Endodermal cell (in vitro differentiated cells): ENCODE results near the gene HECTD1. TPM values are rescaled to one million over a fixed set of nuclear protein-coding genes. Genes with fewer than 3 reads are reported as not detected.
"Not testable (repeated sequence)": the region's sequence is repeated elsewhere in the genome, so short reads cannot be mapped to it uniquely, and the experiment has no call there.

Experiments
- DNase-seq: peaks from one replicate; pipeline ENCODE4 v3.0.0-alpha.2; 2017
- H3K27ac ChIP-seq: 2 replicates; pipeline ENCODE4 v1.5.1; 2013; ENCODE audit warnings: mild to moderate bottlenecking, low read depth, low read length, moderate library complexity
- H3K27me3 ChIP-seq: 2 replicates; pipeline ENCODE4 v1.6.1; 2013; ENCODE audit warnings: mild to moderate bottlenecking, low read length, moderate library complexity; ENCODE audit not compliant: insufficient read depth, control insufficient read depth, poor library complexity, severe bottlenecking
- H3K36me3 ChIP-seq: 2 replicates; pipeline ENCODE4 v1.7.0; 2013; ENCODE audit warnings: mild to moderate bottlenecking, low read length, moderate library complexity; ENCODE audit not compliant: control insufficient read depth, insufficient read depth
- H3K4me1 ChIP-seq: one replicate; pipeline ENCODE4 v1.7.0; 2013; ENCODE audit warnings: low read length; ENCODE audit not compliant: control insufficient read depth, insufficient read depth
- H3K4me3 ChIP-seq: 2 replicates; pipeline ENCODE4 v1.5.1; 2013; ENCODE audit warnings: mild to moderate bottlenecking, low read length, moderate library complexity
- H3K9ac ChIP-seq: 2 replicates; pipeline ENCODE4 v1.6.1; 2013; ENCODE audit warnings: mild to moderate bottlenecking, low read length, moderate library complexity; ENCODE audit not compliant: poor library complexity, severe bottlenecking; ENCODE audit errors: extremely low read depth
- H3K9me3 ChIP-seq: 2 replicates; pipeline ENCODE4 v1.6.1; 2013; ENCODE audit warnings: mild to moderate bottlenecking, low read length, moderate library complexity; ENCODE audit not compliant: control insufficient read depth
- H3K27ac Mint-ChIP-seq: 2 replicates; pipeline ENCODE4 v1.8.0; 2020; ENCODE audit warnings: mixed read lengths
- H3K27me3 Mint-ChIP-seq: 2 replicates; pipeline ENCODE4 v1.8.0; 2021; ENCODE audit warnings: mild to moderate bottlenecking, mixed read lengths; ENCODE audit not compliant: insufficient read depth
- H3K36me3 Mint-ChIP-seq: 2 replicates; pipeline ENCODE4 v1.8.0; 2020; ENCODE audit warnings: low read depth, mixed read lengths
- H3K4me1 Mint-ChIP-seq: 2 replicates; pipeline ENCODE4 v1.8.0; 2020; ENCODE audit warnings: mixed read lengths
- H3K4me3 Mint-ChIP-seq: 2 replicates; pipeline ENCODE4 v1.8.0; 2020; ENCODE audit warnings: mild to moderate bottlenecking, moderate library complexity, mixed read lengths
- H3K9me3 Mint-ChIP-seq: 2 replicates; pipeline ENCODE4 v1.8.0; 2020; ENCODE audit warnings: mild to moderate bottlenecking, mixed read lengths
- CTCF ChIP-seq: fragments of 200-600 bp; sonication (generic); conservative IDR thresholded peaks from 2 replicates; pipeline ENCODE4 v1.5.0; 2021; ENCODE audit warnings: antibody characterized with exemption, mild to moderate bottlenecking
- WGBS, 2 experiments: methylation state at CpG; one replicate each; pipeline versions ENCODE4 v1.1.5 to v1.1.7; 2013; ENCODE audit warnings: missing lambda C conversion rate in 2 of 2, mixed read lengths in 1 of 2; ENCODE audit not compliant: insufficient coverage in 1 of 2, insufficient read length in 1 of 2; 5-methylcytosine and 5-hydroxymethylcytosine counted together
- total RNA-seq, 2 donors: library from RNA; stranded (reverse); fragmentation: NEBNext Ultra II Directional in 1 of 2; extraction: Animal tissue kit (Norgen Biotek cat#: 25700) in 1 of 2; gene quantifications; 2 replicates in 1 of 2; 3 replicates in 1 of 2; pipeline ENCODE4 v1.2.1, GENCODE V29; 2021

The HECTD1 gene
- total RNA-seq, 2 donors from 2014 or later = 118 to 132 TPM

DNA sequence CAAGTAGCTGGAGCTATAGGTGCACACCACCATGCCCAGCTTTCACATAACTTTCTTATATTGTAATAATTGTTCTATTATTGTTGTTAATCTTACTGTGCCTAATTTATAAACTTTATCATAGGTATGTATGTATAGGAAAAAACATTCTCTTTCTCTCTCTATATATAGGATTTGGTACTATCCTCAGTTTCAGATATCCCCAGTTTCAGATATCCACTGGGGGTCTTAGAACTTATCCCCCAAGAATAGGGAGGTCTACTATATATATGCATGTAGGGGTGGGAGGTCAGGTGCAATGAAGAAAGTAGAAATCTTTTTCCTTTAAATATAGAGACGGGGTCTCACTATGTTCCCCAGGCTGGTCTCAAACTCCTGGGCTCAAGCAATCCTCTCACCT is 110.5 kb downstream of the HECTD1 start:
- Histone ChIP-seq H3K4me3 (no peak overlapping the region), H3K4me1 (no peaks in the 10 kb centered on the region), H3K27me3 (no peaks in the 10 kb centered on the region), H3K9me3 (no peaks in the 10 kb centered on the region), H3K27ac (no peak overlapping the region), H3K36me3 (peaks cover 42% of the 10 kb centered on the region), H3K9ac (no peak overlapping the region)
- H3K36me3 Mint-ChIP-seq = peaks cover 39% of the 10 kb centered on the region
- DNase-seq = no peak
- no peaks in the 10 kb centered on the region for H3K9me3 Mint-ChIP-seq
- H3K27ac Mint-ChIP-seq = no peak overlapping the region
- WGBS, 2 experiments = 71 to 100% methylated on average over 1 of the region's 1 CpG
- no peak for TF ChIP-seq CTCF
- H3K27me3 Mint-ChIP-seq = no peaks in the 10 kb centered on the region
- no peaks in the 10 kb centered on the region for H3K4me1 Mint-ChIP-seq
- H3K4me3 Mint-ChIP-seq = no peak overlapping the region

GRCh38 chr14:31096255-31096654 is 111.3 kb downstream of the HECTD1 start:
- H3K9ac ChIP-seq = no peak overlapping the region
- H3K27ac Mint-ChIP-seq = no peak overlapping the region
- no peak overlapping the region for H3K4me3 ChIP-seq
- no peak overlapping the region for H3K4me3 Mint-ChIP-seq
- DNase-seq = no peak
- no peaks in the 10 kb centered on the region for H3K27me3 ChIP-seq
- no peak for TF ChIP-seq CTCF
- no peaks in the 10 kb centered on the region for H3K4me1 ChIP-seq
- no peak overlapping the region for H3K27ac ChIP-seq
- H3K36me3 Mint-ChIP-seq = peaks cover 31% of the 10 kb centered on the region
- H3K36me3 ChIP-seq = peaks cover 34% of the 10 kb centered on the region
- H3K9me3 Mint-ChIP-seq = no peaks in the 10 kb centered on the region
- H3K27me3 Mint-ChIP-seq = no peaks in the 10 kb centered on the region
- WGBS, 2 experiments = 99 to 100% methylated on average over 5 to 6 of the region's 6 CpGs
- H3K4me1 Mint-ChIP-seq = no peaks in the 10 kb centered on the region
- no peaks in the 10 kb centered on the region for H3K9me3 ChIP-seq

GRCh38 chr14:31095817-31096216 is 111.8 kb downstream of the HECTD1 start:
- not testable (repeated sequence) for H3K4me3 Mint-ChIP-seq, H3K4me1 ChIP-seq, H3K27ac ChIP-seq, H3K9ac ChIP-seq, H3K4me1 Mint-ChIP-seq, H3K27me3 ChIP-seq, H3K4me3 ChIP-seq, H3K27ac Mint-ChIP-seq, DNase-seq, H3K9me3 Mint-ChIP-seq, H3K27me3 Mint-ChIP-seq, H3K9me3 ChIP-seq
- peaks cover 27% of the 10 kb centered on the region for H3K36me3 Mint-ChIP-seq
- H3K36me3 ChIP-seq = peaks cover 30% of the 10 kb centered on the region
- 97 to 100% methylated on average over 6 to 7 of the region's 8 CpGs for WGBS, 2 experiments

DNA sequence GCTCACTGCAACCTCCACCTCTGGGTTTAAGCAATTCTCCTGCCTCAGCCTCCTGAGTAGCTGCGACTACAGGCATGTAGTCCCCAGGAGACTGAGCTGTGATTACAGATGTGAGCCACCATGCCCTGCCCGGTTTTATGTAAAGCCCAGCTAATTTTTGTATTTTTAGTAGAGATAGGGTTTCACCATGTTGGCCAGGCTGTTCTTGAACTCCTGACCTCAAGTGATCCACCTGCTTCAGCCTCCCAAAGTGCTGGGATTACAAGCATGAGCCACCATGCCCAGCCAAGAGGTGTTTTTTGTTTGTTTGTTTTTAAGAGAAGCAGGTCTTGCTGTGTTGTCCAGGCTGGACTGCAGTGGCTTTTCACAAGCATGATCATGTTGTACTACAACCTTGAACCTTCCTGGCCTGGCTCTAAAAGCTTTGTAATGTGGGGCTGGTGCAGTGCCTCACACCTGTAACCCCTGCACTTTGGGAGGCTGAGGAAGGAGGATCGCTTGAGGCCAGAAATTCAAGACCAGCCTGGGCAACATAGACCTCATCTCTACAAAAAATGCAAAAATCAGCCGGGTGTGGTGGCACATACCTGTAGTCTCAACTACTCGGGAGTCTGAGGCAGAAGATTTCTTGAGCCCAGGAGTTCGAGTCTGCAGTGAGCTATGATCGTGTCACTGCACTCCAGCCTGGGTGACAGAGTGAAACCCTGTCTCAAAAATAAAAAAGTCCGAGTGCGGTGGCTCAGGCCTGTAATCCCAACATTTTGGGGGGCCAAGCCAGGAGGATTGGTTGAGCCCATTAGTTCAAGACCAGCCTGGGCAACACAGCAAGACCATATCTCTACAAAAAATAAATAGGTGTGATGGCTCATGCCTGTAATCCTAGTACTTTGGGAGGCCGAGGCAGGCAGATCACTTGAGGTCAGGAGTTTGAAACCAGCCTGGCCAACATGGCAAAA is 113.4 kb downstream of the HECTD1 start:
- not testable (repeated sequence) for H3K9me3 Mint-ChIP-seq, H3K27ac Mint-ChIP-seq, H3K27me3 Mint-ChIP-seq, H3K4me1 ChIP-seq, H3K9ac ChIP-seq, H3K4me3 ChIP-seq, H3K4me3 Mint-ChIP-seq, H3K27me3 ChIP-seq, DNase-seq, H3K27ac ChIP-seq, H3K4me1 Mint-ChIP-seq, H3K9me3 ChIP-seq
- WGBS, 2 experiments = 94 to 96% methylated on average over 6 to 10 of the region's 10 CpGs
- H3K36me3 Mint-ChIP-seq = peaks cover 14% of the 10 kb centered on the region
- H3K36me3 ChIP-seq = peaks cover 13% of the 10 kb centered on the region
